OCI-LY3 (cell line): ENCODE data around the gene EGFLAM.

ENCODE experiments used
- H2AFZ ChIP-seq: fragments of 200-600, 300-600 bp; shearing (Covaris generic); 2 replicates; pipeline ENCODE4 v1.6.0; 2014; ENCODE audit warnings: antibody characterized with exemption, low read depth, low read length
- H3K27ac ChIP-seq: fragments of 200-600, 300-600 bp; sonication (generic); 2 replicates; pipeline ENCODE4 v1.5.1; 2014; ENCODE audit warnings: mild to moderate bottlenecking, low read length, moderate library complexity, mixed read lengths
- H3K27me3 ChIP-seq: fragments of 200-600, 300-600 bp; sonication (generic); 2 replicates; pipeline ENCODE4 v1.6.1; 2014; ENCODE audit warnings: low read depth, low read length, mixed read lengths
- H3K36me3 ChIP-seq: fragments of 200-600, 300-600 bp; sonication (generic); replicated peaks from 2 replicates; pipeline ENCODE3; 2014; ENCODE audit warnings: low read depth, low read length, mixed read lengths
- H3K4me1 ChIP-seq: fragments of 300-600, 200-600 bp; sonication (generic); 2 replicates; pipeline ENCODE4 v1.6.1; 2014; ENCODE audit warnings: low read length, mixed read lengths
- H3K4me2 ChIP-seq: fragments of 200-600, 300-600 bp; sonication (generic); 2 replicates; pipeline ENCODE4 v1.6.1; 2014; ENCODE audit warnings: low read length, mixed read lengths
- H3K4me3 ChIP-seq: fragments of 300-600, 200-600 bp; sonication (generic); 2 replicates; pipeline ENCODE4 v1.5.1; 2014; ENCODE audit warnings: antibody characterized with exemption, mild to moderate bottlenecking, low read length, moderate library complexity
- H3K79me2 ChIP-seq: fragments of 300-600, 200-600 bp; shearing (Covaris generic); 2 replicates; pipeline ENCODE4 v1.6.1; 2014; ENCODE audit warnings: mild to moderate bottlenecking, low read length, mixed read lengths
- H3K9ac ChIP-seq: fragments of 300-600, 200-600 bp; shearing (Covaris generic); 2 replicates; pipeline ENCODE4 v1.6.0; 2014; ENCODE audit warnings: mild to moderate bottlenecking, low read length, moderate library complexity
- H3K9me3 ChIP-seq: fragments of 200-600, 300-600 bp; shearing (Covaris generic); 2 replicates; pipeline ENCODE4 v1.6.1; 2014; ENCODE audit warnings: low read length, mixed read lengths; ENCODE audit not compliant: insufficient read depth
- H4K20me1 ChIP-seq: fragments of 200-600, 300-600 bp; sonication (generic); 2 replicates; pipeline ENCODE4 v1.6.1; 2016; ENCODE audit warnings: low read length, mixed read lengths; ENCODE audit not compliant: insufficient read depth
- EZH2phosphoT487 ChIP-seq: fragments of 200-600 bp; shearing (Covaris generic); IDR thresholded peaks from 2 replicates; pipeline ENCODE4 v1.6.1; 2018; ENCODE audit warnings: antibody characterized with exemption, mixed run types, low read depth
- TF ChIP-seq, protein P1 (sequence below): fragments of 200-600, 300-600 bp; sonication (generic); IDR thresholded peaks from 2 replicates; pipeline ENCODE4 v1.5.1; 2014; ENCODE audit warnings: antibody characterized with exemption, low read length, low read depth

The EGFLAM gene

GRCh38 chr5:38369692-38370091 is 111.3 kb downstream of the EGFLAM start:
- Histone ChIP-seq H3K4me1 (no peaks in the 10 kb centered on the region), H3K27me3 (no peaks in the 10 kb centered on the region), H3K9ac (no peak overlapping the region), H3K9me3 (no peaks in the 10 kb centered on the region), H3K79me2 (no peaks in the 10 kb centered on the region), H3K27ac (no peak overlapping the region), H2AFZ (no peak overlapping the region), H3K4me2 (no peak overlapping the region), H3K4me3 (no peak overlapping the region), H3K36me3 (no peaks in the 10 kb centered on the region), H4K20me1 (no peaks in the 10 kb centered on the region)
- TF ChIP-seq, protein P1, sequence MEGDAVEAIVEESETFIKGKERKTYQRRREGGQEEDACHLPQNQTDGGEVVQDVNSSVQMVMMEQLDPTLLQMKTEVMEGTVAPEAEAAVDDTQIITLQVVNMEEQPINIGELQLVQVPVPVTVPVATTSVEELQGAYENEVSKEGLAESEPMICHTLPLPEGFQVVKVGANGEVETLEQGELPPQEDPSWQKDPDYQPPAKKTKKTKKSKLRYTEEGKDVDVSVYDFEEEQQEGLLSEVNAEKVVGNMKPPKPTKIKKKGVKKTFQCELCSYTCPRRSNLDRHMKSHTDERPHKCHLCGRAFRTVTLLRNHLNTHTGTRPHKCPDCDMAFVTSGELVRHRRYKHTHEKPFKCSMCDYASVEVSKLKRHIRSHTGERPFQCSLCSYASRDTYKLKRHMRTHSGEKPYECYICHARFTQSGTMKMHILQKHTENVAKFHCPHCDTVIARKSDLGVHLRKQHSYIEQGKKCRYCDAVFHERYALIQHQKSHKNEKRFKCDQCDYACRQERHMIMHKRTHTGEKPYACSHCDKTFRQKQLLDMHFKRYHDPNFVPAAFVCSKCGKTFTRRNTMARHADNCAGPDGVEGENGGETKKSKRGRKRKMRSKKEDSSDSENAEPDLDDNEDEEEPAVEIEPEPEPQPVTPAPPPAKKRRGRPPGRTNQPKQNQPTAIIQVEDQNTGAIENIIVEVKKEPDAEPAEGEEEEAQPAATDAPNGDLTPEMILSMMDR: no peak
- no peak for TF ChIP-seq EZH2phosphoT487

GRCh38 chr5:38370358-38371100 is 112.2 kb downstream of the EGFLAM start:
- Histone ChIP-seq H3K9ac (no peak overlapping the region), H3K9me3 (no peaks in the 10 kb centered on the region), H3K79me2 (no peaks in the 10 kb centered on the region), H2AFZ (no peak overlapping the region), H3K27me3 (no peaks in the 10 kb centered on the region), H4K20me1 (no peaks in the 10 kb centered on the region), H3K4me3 (no peak overlapping the region), H3K27ac (no peak overlapping the region), H3K36me3 (no peaks in the 10 kb centered on the region), H3K4me2 (no peak overlapping the region), H3K4me1 (no peaks in the 10 kb centered on the region)
- TF ChIP-seq, protein P1: no peak
- no peak for TF ChIP-seq EZH2phosphoT487

GRCh38 chr5:38371596-38371995 is 113.2 kb downstream of the EGFLAM start:
- Histone ChIP-seq H4K20me1 (no peaks in the 10 kb centered on the region), H3K79me2 (no peaks in the 10 kb centered on the region), H3K9ac (no peak overlapping the region), H3K36me3 (no peaks in the 10 kb centered on the region), H3K4me2 (no peak overlapping the region), H3K4me1 (no peaks in the 10 kb centered on the region), H2AFZ (no peak overlapping the region), H3K27ac (no peak overlapping the region), H3K4me3 (no peak overlapping the region), H3K27me3 (no peaks in the 10 kb centered on the region), H3K9me3 (no peaks in the 10 kb centered on the region)
- no peak for TF ChIP-seq EZH2phosphoT487
- TF ChIP-seq, protein P1: no peak

- TF ChIP-seq EZH2phosphoT487: no peak
- TF ChIP-seq, protein P1: no peak
- Histone ChIP-seq H3K36me3 (no peaks in the 10 kb centered on the region), H3K27ac (no peak overlapping the region), H4K20me1 (no peaks in the 10 kb centered on the region), H3K79me2 (no peaks in the 10 kb centered on the region), H3K9ac (no peak overlapping the region), H2AFZ (no peak overlapping the region), H3K4me2 (no peak overlapping the region), H3K9me3 (no peaks in the 10 kb centered on the region), H3K4me1 (no peaks in the 10 kb centered on the region), H3K27me3 (no peaks in the 10 kb centered on the region), H3K4me3 (no peak overlapping the region)
These were observed 115.4 kb downstream of the EGFLAM start for GRCh38 chr5:38373743-38374142.
